Activated naive CD4-positive, alpha-beta T cell treated with Interleukin-2 at 50 U/mL for 16 hours (primary cell): Measurements from ENCODE around the gene CLCN7.
"Not testable (repeated sequence)": the region's sequence is repeated elsewhere in the genome, so short reads cannot be mapped to it uniquely, and the experiment has no call there.

ENCODE experiments used
- DNase-seq: peaks from one replicate; pipeline ENCODE4 v3.0.0-alpha.2; 2020

The CLCN7 gene

DNA sequence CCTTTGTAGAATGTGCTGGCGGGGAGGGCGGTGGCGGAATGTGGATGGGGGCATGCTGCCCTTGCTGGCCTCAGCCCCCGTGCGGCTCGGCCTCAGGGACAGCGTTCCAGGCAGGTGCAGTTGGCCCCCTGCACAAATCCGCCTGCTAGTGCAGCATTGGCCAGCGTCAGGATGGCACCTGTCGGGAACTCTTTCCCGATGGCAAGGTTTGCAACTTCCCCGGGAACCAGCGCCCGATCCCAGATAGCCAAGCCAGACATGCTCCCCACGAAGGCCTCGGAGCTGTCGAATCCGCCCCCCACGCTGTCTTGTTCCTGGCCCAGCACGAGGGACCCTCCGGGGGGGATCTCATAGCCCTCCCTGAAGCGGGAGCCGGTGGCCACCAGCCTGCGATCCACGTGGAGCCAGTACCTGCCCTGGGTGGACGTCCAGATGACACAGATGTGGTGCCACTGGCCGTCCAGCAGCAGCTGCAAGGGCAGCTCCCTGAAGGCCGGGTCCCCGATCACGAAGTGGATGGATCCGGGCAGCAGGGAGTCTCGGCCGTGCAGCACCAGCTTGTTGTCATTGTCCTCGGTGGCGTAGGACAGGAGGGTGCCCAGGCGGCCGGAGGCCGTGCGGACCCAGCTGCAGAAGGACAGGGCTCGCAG, 11.1 kb upstream of the CLCN7 start:
- no peak for DNase-seq

GRCh38 chr16:1481906-1482835, 7.3 kb upstream of the CLCN7 start:
- no peak for DNase-seq

- DNase-seq: not testable (repeated sequence)
Observed at GRCh38 chr16:1478937-1479336, 4.1 kb upstream of the CLCN7 start.

DNA sequence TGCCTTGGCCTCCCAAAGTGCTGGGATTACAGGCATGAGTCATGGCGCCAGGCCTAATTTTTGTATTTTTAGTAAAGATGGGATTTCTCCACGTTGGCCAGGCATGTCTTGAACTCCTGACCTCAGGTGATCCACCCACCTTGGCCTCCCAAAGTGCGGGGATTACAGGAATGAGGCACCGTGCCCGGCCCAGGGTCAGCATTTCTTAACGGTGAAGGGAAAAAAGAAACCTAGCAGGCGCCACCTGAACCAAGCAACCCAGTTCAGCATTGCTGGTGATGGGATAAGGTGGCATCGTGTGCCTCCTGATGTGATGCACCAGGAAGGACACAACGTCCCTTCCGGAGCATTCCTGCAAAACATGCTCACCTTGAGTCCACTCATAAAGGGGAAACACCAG, 2.2 kb upstream of the CLCN7 start:
- no peak for DNase-seq

DNA sequence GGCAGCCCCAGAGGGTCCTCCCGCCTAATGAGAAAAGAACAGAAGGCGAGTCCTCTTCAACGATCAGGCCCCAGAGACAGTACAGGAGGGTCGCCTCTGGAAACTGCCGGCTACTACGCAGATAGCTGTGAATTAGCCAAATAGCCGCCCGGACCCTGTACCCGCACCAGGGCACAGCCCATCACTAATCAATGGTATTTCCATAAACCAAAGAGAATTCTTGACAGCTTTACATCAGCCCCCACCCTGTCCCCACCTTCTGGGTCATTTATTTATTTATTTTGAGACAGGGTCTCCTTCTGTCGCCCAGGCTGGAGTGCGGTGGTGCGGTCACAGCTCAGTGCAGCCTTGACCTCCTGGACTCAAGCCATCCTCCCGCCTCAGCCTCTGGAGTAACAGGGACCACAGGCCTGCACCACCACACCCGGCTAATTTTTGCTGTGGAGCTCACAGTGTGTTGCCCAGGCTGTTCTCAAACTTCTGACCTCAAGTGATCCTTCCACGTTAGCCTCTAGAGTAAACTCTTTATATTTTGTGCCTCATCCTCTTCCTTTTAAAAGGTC, 805 bp upstream of the CLCN7 start:
- no peak for DNase-seq

- no peak for DNase-seq
Observed at GRCh38 chr16:1474082-1474795, 589 bp downstream of the CLCN7 start.

DNA sequence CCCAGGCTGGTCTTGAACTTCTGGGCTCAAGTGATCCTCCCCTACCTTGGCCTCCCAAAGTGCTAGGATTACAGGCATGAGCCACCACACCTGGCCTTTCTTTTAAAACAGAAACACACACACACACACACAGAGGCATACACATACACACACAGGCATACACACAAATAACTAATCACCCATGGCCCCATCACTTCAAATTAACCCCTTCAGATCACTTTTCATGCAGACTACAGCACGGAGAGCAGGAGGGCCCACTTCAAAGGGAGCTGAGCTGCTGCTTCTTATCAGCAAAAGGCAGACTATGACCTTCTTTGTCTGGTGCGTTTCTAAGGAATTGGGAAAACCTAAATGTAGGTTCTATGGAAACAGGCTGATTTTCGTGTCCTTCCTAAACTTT, 1.9 kb downstream of the CLCN7 start:
- DNase-seq: no peak

DNA sequence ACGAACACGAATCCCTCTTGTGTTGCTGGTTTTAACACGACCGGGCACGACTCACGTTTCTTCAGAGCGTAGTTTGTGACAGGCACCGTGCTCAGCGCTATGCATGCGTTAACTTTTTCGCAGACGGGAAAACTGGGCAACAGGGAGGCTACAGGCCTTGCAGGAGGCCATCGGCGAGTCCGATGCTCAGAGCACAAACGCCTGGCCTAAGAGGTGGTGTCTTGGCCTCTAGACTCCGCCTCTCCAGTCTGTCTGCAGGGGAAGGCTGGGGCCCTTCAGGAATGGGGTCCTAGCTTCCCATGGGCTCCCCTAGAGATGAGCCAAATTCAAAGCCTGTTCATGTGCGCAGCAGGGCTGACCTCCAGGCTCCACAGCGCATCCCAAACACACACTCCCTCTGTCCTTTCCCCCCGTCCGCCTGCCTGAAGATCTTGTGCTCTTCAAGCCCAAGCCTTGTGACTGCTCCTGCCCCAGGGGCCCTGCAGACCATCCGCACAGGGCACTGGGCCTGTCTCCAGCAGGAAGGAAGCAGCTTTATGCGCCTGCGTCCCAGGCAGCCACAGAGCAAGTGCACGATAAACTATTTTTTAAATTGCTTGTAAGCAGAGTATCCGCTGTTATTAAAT, 3.1 kb downstream of the CLCN7 start:
- DNase-seq: no peak

- DNase-seq: no peak
Observed at GRCh38 chr16:1470481-1471251, 4.2 kb downstream of the CLCN7 start.

DNA sequence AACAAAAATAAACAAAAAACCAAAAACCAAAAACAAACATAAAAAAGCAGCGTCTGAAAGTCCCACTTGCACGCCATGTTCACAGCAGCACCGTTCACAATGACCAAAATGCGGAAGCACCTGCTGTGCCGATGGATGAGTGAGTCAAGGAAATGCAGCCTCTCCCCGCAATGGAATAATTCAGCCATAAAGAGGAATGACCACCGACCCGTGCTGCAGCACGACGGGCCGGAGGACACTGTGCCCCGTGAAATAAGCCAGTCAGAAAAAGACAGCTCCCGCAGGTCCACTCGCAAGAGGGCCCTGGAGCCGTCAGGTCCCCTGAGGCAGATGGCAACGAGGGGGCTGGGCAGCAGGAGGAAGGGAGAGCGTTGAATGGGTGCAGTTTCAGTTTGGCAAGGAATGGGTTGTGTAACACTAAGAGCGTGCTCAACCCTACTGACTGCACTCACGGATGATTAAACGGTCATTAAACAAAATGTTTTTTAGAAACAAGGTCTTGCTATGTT, 5.1 kb downstream of the CLCN7 start:
- DNase-seq: no peak

GRCh38 chr16:1469141-1469540, 5.7 kb downstream of the CLCN7 start:
- not testable (repeated sequence) for DNase-seq

- DNase-seq: no peak
Observed at GRCh38 chr16:1468426-1468810, 6.4 kb downstream of the CLCN7 start.

- DNase-seq: no peak
Observed at GRCh38 chr16:1466968-1467521, 7.8 kb downstream of the CLCN7 start.

DNA sequence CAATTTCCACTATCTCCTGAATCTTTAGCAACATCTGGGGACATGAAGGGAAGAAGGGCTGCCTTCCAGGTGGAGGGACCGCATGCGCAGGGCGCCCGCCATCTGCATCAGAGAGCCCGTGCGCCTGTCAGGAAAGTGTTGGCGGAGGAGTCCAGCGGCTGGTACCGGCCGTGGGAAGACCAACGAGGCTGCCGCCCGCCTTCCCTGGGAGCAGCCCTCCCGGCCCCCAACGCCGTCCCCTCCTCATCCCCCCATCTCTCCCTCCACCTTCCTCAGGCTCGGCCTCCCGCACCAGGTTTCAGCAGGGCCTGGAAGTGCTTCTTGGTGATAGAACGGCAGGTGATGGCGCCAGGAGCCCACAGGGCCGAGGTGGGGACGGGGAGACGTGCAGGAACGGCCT, 8.8 kb downstream of the CLCN7 start:
- DNase-seq: no peak

- no peak for DNase-seq
Observed at GRCh38 chr16:1465567-1465915, 9.3 kb downstream of the CLCN7 start.

GRCh38 chr16:1464894-1465566, 9.8 kb downstream of the CLCN7 start:
- DNase-seq: no peak

GRCh38 chr16:1464196-1464893, 10.5 kb downstream of the CLCN7 start:
- no peak for DNase-seq

DNA sequence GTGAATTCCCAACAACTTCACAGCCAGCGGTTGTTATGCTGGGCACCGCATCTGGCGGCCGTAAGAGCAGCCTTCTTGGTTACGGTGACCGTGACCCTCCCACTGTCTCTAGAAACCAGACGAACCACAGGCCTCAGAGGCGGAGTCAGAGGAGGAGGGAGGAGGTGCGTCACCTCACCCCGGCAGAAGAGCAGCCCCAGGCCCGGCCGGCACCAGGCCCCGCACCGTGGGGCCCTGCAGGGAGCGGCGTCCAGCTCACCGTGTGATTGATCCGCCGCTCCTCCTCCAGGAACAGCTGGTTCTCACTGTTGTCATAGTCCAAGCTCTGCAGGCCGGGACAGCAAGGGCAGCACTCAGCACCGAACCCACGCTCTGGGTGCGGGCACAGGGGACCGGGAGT, 13.7 kb downstream of the CLCN7 start:
- no peak for DNase-seq

GRCh38 chr16:1460602-1461138, 14.2 kb downstream of the CLCN7 start:
- DNase-seq: no peak

DNA sequence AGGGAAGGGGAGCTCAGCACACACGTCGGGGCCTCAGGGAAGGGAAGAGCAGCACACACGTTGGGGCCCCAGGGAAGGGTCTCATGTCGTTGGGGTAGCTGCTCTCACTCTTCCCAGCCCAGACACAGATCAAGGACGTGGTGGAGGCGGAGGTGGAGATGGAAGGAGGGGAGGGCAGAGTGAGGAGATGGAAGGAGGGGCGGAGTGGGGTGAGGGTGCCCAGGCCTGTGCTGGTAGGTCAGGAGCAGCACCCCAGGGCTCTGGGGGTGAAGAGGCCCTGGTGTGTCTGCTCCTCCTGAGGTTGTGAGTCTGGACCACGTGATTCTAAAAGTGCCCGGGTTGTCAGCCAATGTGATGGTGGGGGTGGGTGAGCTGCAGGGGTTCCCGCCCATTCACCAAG, 14.9 kb downstream of the CLCN7 start:
- no peak for DNase-seq
